ENCODE data around the gene GIPR. TPM values are rescaled to one million over a fixed set of nuclear protein-coding genes. Genes with fewer than 3 reads are reported as not detected.

GIPR gene
- total and polyA plus RNA-seq, 10 of the 15 experiments (the other 5 are each of a cell fraction or from before 2014, with no cell fraction given): 1.7 to 26.3 (median 13.7) TPM

GRCh38 chr19:45670670-45671453 is 2.8 kb downstream of the GIPR start:
- peak overlapping the region; percentile 12; the same call in 1 of the 2 replicates for H2AFZ ChIP-seq (ENCODE audit: control insufficient read depth, low read depth, low read length)
- intact Hi-C loops (cut with micrococcal nuclease; ENCODE audit: unreplicated experiment): no loop called here
- no peaks in the 10 kb centered on the region; the same call in 1 of the 2 replicates for H4K20me1 ChIP-seq (ENCODE audit: control insufficient read depth, insufficient read depth)
- BruUV-seq (replicated peaks): no TSS peak
- H3K4me1 ChIP-seq (ENCODE audit: control insufficient read depth, insufficient read depth, low read length): peaks cover 9% of the 10 kb centered on the region
- H3K36me3 ChIP-seq (ENCODE audit: control insufficient read depth in 2 of 2, insufficient read depth in 2 of 2, low read length in 1 of 2): peaks cover 3 to 6% of the 10 kb centered on the region in 2 experiments; a peak in 3 of 4 replicates
- ChIA-PET CTCF (interaction anchor here (0.6 to 3.1 kb wide), 7 partner anchors 10 to 232 kb away, joined by 3 to 21 read pairs (median 5); partner anchors contain the start of genes QPCTL and SNRPD2), RAD21 (ENCODE audit: unreplicated experiment) (interaction anchor here (1.2 to 4.0 kb wide), 7 partner anchors 10 to 232 kb away, joined by 3 to 47 read pairs (median 5); partner anchors contain the start of genes QPCTL, SIX5 and SNRPD2), SMC1A (ENCODE audit: uncharacterized antibody, unreplicated experiment) (interaction anchor here (0.9 to 3.2 kb wide), 4 partner anchors 10 to 29 kb away, joined by 4 to 13 read pairs (median 6); partner anchors contain the start of genes QPCTL and SNRPD2), POLR2A (interaction anchor here (0.6 to 3.8 kb wide), 11 partner anchors 9 to 202 kb away, joined by 3 to 27 read pairs (median 3); partner anchors contain the start of genes QPCTL, SIX5 and SNRPD2)
- no peaks in the 10 kb centered on the region for H3K9me3 ChIP-seq (replicated peaks; ENCODE audit: control insufficient read depth, insufficient read depth, low read length)
- peak; percentile 66 for ATAC-seq
- peak; percentile 62 for DNase-seq (ENCODE audit: low read depth, low spot score)
- in situ Hi-C loops (cut with MboI): no loop called here
- peak overlapping the region; percentile 30; the same call in 1 of the 2 replicates for H3K9ac ChIP-seq (ENCODE audit: control insufficient read depth, insufficient read depth, low read length)
- FAIRE-seq: peak; percentile 75
- H3K27me3 ChIP-seq (replicated peaks in 1 of 2; ENCODE audit: control insufficient read depth in 2 of 2, insufficient read depth in 2 of 2, low read length in 1 of 2): no peaks in the 10 kb centered on the region
- peak overlapping the region; percentile 94 for H3K4me2 ChIP-seq (ENCODE audit: control insufficient read depth, insufficient read depth)
- TF ChIP-seq NR2C1 (IDR thresholded peaks at IDR 0.05): no peak
- TF ChIP-seq SMARCA5 (IDR thresholded peaks at IDR 0.05): peak; percentile 26; the same call in 1 of the 2 replicates
- no peak for TF ChIP-seq PML (IDR thresholded peaks at IDR 0.05; ENCODE audit: low read length)
- TF ChIP-seq GATAD2B (conservative IDR thresholded peaks at IDR 0.05; ENCODE audit: low read depth): 0 out of 2 replicates have a peak, but pooled peaks have one; percentile 37
- TF ChIP-seq HDGF (IDR thresholded peaks at IDR 0.05): peak; percentile 84
- peak; percentile 54; the same call in 1 of the 2 replicates for TF ChIP-seq LARP7 (IDR thresholded peaks at IDR 0.05)
- no peak for TF ChIP-seq NKRF (conservative IDR thresholded peaks at IDR 0.05)
- TF ChIP-seq SP1 (IDR thresholded peaks at IDR 0.05; ENCODE audit: low read depth, low read length): peak; percentile 30
- H3K4me3 ChIP-seq: peak overlapping the region; percentile 94
- peak overlapping the region; percentile 37; the same call in 1 of the 2 replicates for H3K27ac ChIP-seq (ENCODE audit: control insufficient read depth, insufficient read depth)
- 31% methylated on average over 24 of the region's 42 CpGs for WGBS (ENCODE audit: insufficient coverage, insufficient replicate concordance, low lambda C conversion rate, missing lambda C conversion rate)
- H3K79me2 ChIP-seq (ENCODE audit: control insufficient read depth, insufficient read depth, low read length): peaks cover 20% of the 10 kb centered on the region
